Panc1 (cell line): Measurements from ENCODE around the gene IFNE.

Experiments
- TCF7L2 ChIP-seq: IDR thresholded peaks from 2 replicates; pipeline ENCODE4 v1.6.1; 2011; ENCODE audit warnings: mild to moderate bottlenecking, low read depth, low read length, inconsistent platforms
- TF ChIP-seq, protein P1 (sequence below): fragments of 450-650 bp; IDR thresholded peaks from 2 replicates; pipeline ENCODE4 v1.5.1; 2017; ENCODE audit warnings: mild to moderate bottlenecking

DNA sequence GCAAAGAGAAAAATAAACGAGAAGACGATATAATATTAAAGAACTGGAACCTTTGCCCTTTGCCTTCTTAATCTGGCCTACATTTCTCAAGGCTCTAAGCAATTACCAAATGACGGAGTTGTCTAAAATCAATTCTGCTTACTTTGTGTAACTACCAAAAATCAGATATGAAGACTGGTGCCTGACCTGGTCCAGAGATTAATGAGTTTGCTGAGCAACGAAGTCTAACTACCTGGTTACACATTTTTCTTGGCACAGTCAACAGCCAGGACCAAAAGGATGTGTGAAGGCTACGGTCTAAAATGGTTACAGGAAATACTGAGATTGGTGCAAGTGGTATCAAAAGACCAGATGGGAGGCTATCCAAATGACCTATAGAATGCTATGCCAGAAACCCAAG is 17.8 kb upstream of the IFNE start:
- no peak for TF ChIP-seq TCF7L2
- TF ChIP-seq, protein P1, sequence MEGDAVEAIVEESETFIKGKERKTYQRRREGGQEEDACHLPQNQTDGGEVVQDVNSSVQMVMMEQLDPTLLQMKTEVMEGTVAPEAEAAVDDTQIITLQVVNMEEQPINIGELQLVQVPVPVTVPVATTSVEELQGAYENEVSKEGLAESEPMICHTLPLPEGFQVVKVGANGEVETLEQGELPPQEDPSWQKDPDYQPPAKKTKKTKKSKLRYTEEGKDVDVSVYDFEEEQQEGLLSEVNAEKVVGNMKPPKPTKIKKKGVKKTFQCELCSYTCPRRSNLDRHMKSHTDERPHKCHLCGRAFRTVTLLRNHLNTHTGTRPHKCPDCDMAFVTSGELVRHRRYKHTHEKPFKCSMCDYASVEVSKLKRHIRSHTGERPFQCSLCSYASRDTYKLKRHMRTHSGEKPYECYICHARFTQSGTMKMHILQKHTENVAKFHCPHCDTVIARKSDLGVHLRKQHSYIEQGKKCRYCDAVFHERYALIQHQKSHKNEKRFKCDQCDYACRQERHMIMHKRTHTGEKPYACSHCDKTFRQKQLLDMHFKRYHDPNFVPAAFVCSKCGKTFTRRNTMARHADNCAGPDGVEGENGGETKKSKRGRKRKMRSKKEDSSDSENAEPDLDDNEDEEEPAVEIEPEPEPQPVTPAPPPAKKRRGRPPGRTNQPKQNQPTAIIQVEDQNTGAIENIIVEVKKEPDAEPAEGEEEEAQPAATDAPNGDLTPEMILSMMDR: no peak
